LNCAP (cell line): ENCODE results near the gene DACT1.

Experiments
- CTCF ChIP-seq: fragments of 450-650 bp; IDR thresholded peaks from 2 replicates; pipeline ENCODE4 v1.5.1; 2017; ENCODE audit warnings: mild to moderate bottlenecking

Gene DACT1

DNA sequence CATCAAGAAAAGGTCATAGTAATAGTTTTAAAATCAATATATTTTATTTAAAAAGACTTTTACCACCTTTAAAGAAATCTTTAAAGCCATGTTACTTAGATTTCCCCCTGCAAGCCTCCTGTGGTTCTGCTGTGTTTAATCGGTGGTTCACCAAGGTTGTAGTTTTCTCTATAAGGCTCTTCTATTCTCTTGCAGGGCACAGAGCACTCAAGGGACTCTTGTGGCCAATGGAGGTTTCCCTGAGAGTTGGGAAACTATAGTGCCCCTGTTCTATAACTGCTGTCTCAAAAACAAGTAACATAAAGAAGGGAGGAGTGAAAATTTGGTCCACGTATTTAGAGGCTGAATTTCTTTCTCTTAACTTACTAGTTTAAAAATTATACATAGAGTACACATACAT lies 25.0 kb downstream of the DACT1 start:
- no peak for TF ChIP-seq CTCF

DNA sequence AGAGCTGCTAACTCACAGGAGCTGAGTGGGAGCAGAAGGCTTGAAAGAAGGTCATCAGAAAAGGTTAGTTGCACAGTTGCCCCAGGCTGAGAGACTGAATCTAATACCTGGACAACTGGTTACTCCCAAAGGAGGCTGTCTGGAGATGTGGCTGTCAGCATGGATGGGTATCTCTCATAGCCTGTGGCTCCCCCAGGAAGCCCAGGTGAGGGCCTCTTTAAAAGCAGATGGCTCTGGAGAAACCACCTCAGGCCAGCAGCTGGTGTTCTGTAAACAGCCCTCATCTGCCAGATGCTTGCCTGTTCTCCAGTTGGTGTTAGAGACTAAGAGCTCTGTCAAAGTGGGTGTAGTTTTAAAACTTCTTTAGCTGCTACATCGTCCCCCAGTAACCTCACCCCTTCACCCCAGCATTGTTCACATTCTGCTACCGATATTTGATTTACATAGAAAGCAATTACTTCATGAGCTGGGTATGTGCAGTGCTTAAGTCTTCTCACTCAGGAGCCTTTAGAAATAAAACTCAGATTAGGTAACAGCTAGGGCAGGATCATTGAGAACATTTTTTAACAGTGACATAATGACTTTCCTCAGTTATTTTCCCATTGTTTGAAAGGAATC lies 25.8 kb downstream of the DACT1 start:
- no peak for TF ChIP-seq CTCF

- TF ChIP-seq CTCF: no peak
These were observed 28.2 kb downstream of the DACT1 start for GRCh38 chr14:58665773-58666500.

DNA sequence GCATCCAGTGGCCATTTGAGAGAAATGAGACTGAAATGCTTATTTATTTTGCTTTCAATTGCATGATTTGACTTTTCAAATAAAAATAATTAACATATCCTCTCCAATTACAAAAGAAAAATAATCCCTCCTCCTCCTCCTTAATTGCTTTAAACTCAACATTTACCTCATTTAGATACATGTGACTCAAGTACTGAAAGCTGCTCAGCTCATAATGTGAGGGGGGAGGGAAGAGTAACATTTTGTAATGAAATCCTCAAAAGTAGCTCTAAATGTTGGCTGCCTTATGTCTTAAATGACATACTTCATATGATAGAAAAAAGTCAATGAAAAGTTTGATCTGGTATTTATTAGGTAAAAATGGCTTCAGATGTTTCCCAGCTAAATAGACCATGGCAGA lies 29.0 kb downstream of the DACT1 start:
- TF ChIP-seq CTCF: no peak

- no peak for TF ChIP-seq CTCF
These were observed 30.1 kb downstream of the DACT1 start for GRCh38 chr14:58667900-58668299.

GRCh38 chr14:58668848-58669480 lies 31.2 kb downstream of the DACT1 start:
- TF ChIP-seq CTCF: no peak

DNA sequence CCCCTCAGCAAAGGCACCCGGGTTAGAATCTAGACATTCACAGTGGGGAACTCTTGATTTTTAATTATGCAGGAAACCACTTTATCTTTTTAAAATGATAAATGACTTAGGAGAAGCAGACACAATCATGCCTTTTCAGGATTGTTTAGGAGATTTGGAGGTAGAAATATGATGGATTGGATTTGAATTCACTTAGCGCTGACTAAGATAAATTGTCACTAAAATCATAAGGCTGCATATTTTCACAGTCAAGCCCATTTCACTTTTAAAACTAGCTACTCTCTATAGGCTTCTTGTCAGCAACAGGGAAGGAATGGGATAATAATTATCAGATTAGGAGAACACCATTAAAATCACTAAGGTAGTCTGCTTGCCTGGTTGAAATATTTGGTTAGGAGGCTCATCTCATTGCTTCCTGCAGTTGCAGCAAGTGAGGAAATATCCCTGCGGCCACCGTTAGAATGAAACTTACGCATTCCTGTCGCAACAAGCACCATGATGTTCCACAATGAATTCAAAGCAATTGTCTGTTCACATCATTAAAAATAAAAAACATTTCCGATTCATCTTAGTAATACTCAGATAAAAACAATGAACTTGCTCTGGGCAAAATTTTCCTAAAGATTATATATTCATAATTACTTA lies 31.9 kb downstream of the DACT1 start:
- TF ChIP-seq CTCF: no peak
